ENCODE measurements around the gene POLD4. TPM values are rescaled to one million over a fixed set of nuclear protein-coding genes. Genes with fewer than 3 reads are reported as not detected.

The POLD4 gene
- total RNA-seq, 1 donor from 2014 or later: 80.0 TPM

GRCh38 chr11:67301313-67301921, 51.9 kb downstream of the POLD4 start:
- intact Hi-C loops (cut with DNase I): no loop called here
- Histone ChIP-seq H3K27ac (peak overlapping the region; percentile 89), H3K36me3 (peaks cover 0 to 44% of the 10 kb centered on the region in 2 donors), H3K4me1 (peaks cover 36% of the 10 kb centered on the region), H3K4me3 (no peak overlapping the region), H3K9me3 (no peaks in the 10 kb centered on the region), H3K27me3 (no peaks in the 10 kb centered on the region)
- no peak for DNase-seq (ENCODE audit: extremely low spot score in 2 of 2)
- TF ChIP-seq POLR2A (IDR thresholded peaks at IDR 0.05) (no peak), POLR2AphosphoS5 (IDR thresholded peaks at IDR 0.05; ENCODE audit: insufficient read depth in 1 of 2, low read depth in 1 of 2) (no peak), CTCF (IDR thresholded peaks at IDR 0.05) (no peak)

Small RNA genes lying within 50 kb of the gene (small RNA-seq; reads per million reads assigned to genes)
- gene RN7SKP239: not detected
- not detected for gene RNU6-1238P

Other genes starting within 250 kb of the POLD4 start
- gene KDM2A, start 234.3 kb downstream of the POLD4 start, total RNA-seq: 51.8 TPM
- gene GRK2, start 87.1 kb downstream of the POLD4 start, total RNA-seq: 100 TPM
- gene ANKRD13D, start 64.2 kb downstream of the POLD4 start, total RNA-seq: 62.9 TPM
- gene SSH3, start 50.0 kb downstream of the POLD4 start, total RNA-seq: 98.0 TPM
- 20.6 TPM for gene CLCF1, start 20.1 kb upstream of the POLD4 start, total RNA-seq
- 20.6 TPM for gene RAD9A, start 38.4 kb upstream of the POLD4 start, total RNA-seq
- 102 TPM for gene PPP1CA, start 48.3 kb upstream of the POLD4 start, total RNA-seq
- gene TBC1D10C, start 50.5 kb upstream of the POLD4 start, total RNA-seq: 6.6 TPM
- 1.7 TPM for gene CARNS1, start 62.1 kb upstream of the POLD4 start, total RNA-seq
- 50.6 TPM for gene RPS6KB2, start 74.9 kb upstream of the POLD4 start, total RNA-seq
- 18.2 TPM for gene PTPRCAP, start 84.1 kb upstream of the POLD4 start, total RNA-seq
- 70.7 TPM for gene CORO1B, start 89.9 kb upstream of the POLD4 start, total RNA-seq
- not detected for gene GPR152, start 99.2 kb upstream of the POLD4 start, total RNA-seq
- gene CABP4, start 101.8 kb upstream of the POLD4 start, total RNA-seq: 0.98 TPM
- 88.6 TPM for gene TMEM134, start 115.7 kb upstream of the POLD4 start, total RNA-seq
- 82.7 TPM for gene AIP, start 129.5 kb upstream of the POLD4 start, total RNA-seq
- 21.9 TPM for gene PITPNM1, start 151.8 kb upstream of the POLD4 start, total RNA-seq
- gene CDK2AP2, start 154.6 kb upstream of the POLD4 start, total RNA-seq: 46.4 TPM
- gene CABP2, start 169.9 kb upstream of the POLD4 start, total RNA-seq: not detected
- gene GSTP1, start 230.3 kb upstream of the POLD4 start, total RNA-seq: 2,739 TPM